Stomach (tissue), 9 donors: ENCODE measurements around the gene FAM221A. TPM values are rescaled to one million over a fixed set of nuclear protein-coding genes. Genes with fewer than 3 reads are reported as not detected.
"Not testable (repeated sequence)": the region's sequence is repeated elsewhere in the genome, so short reads cannot be mapped to it uniquely, and the experiment has no call there.

Source experiments
- DNase-seq, 2 donors: peaks; one replicate each; pipeline versions ENCODE4 v3.0.0 to v3.0.0-alpha.2; 2013 to 2019
- H3K27ac ChIP-seq, 5 donors: fragments of 200-600 bp in 4 of 5; sonication (generic) in 4 of 5; one replicate each; pipeline ENCODE4 v1.5.1; 2013 to 2019; ENCODE audit warnings: mild to moderate bottlenecking in 1 of 5, moderate library complexity in 1 of 5
- H3K27me3 ChIP-seq, 3 donors: fragments of 200-600 bp; sonication (generic); one replicate each; pipeline ENCODE4 v1.5.1; 2017 to 2019; ENCODE audit warnings: mixed run types in 1 of 3
- H3K36me3 ChIP-seq, 4 donors: fragments of 200-600 bp; sonication (generic); 1 replicate in 3 of 4; 2 replicates in 1 of 4; pipeline ENCODE4 v1.5.1; 2016 to 2019
- H3K4me1 ChIP-seq, 4 donors: fragments of 200-600 bp; sonication (generic); one replicate each; pipeline ENCODE4 v1.5.1; 2016 to 2019
- H3K4me3 ChIP-seq, 4 donors: fragments of 200-600 bp; sonication (generic) in 3 of 4; one replicate each; pipeline ENCODE4 v1.5.1; 2016 to 2019; ENCODE audit warnings: mild to moderate bottlenecking in 1 of 4
- H3K9me3 ChIP-seq, 4 donors: fragments of 200-600 bp; sonication (generic); one replicate each; pipeline ENCODE4 v1.5.1; 2016 to 2019
- CTCF ChIP-seq, 7 experiments: fragments of 450-650 bp in 4 of 7; fragments of 200-600 bp in 3 of 7; sonication (generic) in 3 of 7; IDR thresholded peaks; one replicate each; pipeline ENCODE4 v1.5.1; 2016 to 2019; ENCODE audit warnings: antibody characterized with exemption in 7 of 7, control low read depth in 2 of 7, mild to moderate bottlenecking in 1 of 7
- EP300 ChIP-seq: sonication (generic); formaldehyde crosslinking; IDR thresholded peaks from one replicate; pipeline ENCODE4 v1.6.1; 2017; ENCODE audit warnings: antibody characterized with exemption
- POLR2A ChIP-seq, 4 donors: fragments of 450-650 bp; IDR thresholded peaks; one replicate each; pipeline ENCODE4 v1.6.1; 2016; ENCODE audit warnings: antibody characterized with exemption in 4 of 4, control low read depth in 2 of 4, mild to moderate bottlenecking in 1 of 4, moderate library complexity in 1 of 4
- POLR2AphosphoS5 ChIP-seq, 3 donors: sonication (generic); formaldehyde crosslinking; IDR thresholded peaks; one replicate each; pipeline ENCODE4 v1.6.1; 2016; ENCODE audit warnings: antibody characterized with exemption in 3 of 3
- WGBS, 5 donors: extraction: QIAGEN DNeasy Blood & Tissue Kit in 3 of 5; methylation state at CpG; one replicate each; pipeline versions ENCODE4 v1.1.5 to v1.1.7; 2013 to 2018; 5-methylcytosine and 5-hydroxymethylcytosine counted together
- intact Hi-C: fragments of 100-400 bp; cut with DNase I; formaldehyde crosslinking; loops from one replicate; pipeline ENCODE4 v1.15.1; 2023; ENCODE audit warnings: low total_unique reads
- polyA plus RNA-seq, 3 donors: library from polyadenylated mRNA; stranded (reverse); fragments of 200-250 nt; gene quantifications; one replicate each; pipeline ENCODE4 v1.2.3, GENCODE V29; 2013
- total RNA-seq, 5 donors: library from RNA; depleted of rRNA; stranded (reverse); fragments of >200 nt; gene quantifications; one replicate each; pipeline versions ENCODE4 v1.1.0 to v1.2.3, GENCODE V29; 2014 to 2016
- donor health status: healthy with polysubstance abuse.
- donor health status: Bipolar disorder and iron deficiency.
- donor health status: healthy.

The FAM221A gene
- total and polyA plus RNA-seq, 8 donors: 10.6 to 79.9 (median 19.0) TPM

DNA sequence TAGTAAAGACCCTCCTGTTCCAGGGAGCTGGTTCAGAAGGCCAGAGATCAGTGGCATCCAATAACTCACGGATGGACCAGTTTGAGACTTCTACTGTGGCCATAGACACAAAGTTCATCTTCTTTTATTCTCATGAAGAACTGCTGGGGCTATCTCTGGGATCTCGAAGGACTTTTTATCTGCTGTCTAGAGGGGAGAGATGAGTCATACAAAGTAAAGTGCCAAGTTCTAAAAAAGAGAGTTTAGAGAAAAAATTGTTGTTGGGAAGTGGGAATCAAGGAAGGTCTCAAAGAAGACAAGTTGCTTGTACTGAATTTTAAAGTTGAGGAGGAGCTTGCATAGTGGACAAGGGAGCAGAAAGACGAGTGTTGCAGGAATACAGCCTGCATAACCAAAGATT lies 8.0 kb upstream of the FAM221A start:
- TF ChIP-seq EP300 (no peak), POLR2A (IDR thresholded peaks at IDR 0.05) (no peak), CTCF (IDR thresholded peaks at IDR 0.05) (no peak), POLR2AphosphoS5 (IDR thresholded peaks at IDR 0.05) (no peak)
- Histone ChIP-seq H3K27me3 (no peaks in the 10 kb centered on the region), H3K4me3 (no peak overlapping the region), H3K27ac (no peak overlapping the region), H3K4me1 (no peaks in the 10 kb centered on the region), H3K36me3 (no peaks in the 10 kb centered on the region), H3K9me3 (no peaks in the 10 kb centered on the region)
- 75 to 86% (median 81%) methylated on average over 3 of the region's 3 CpGs for WGBS, 5 donors
- no peak for DNase-seq
- intact Hi-C loops: no loop called here

GRCh38 chr7:23680414-23681405 lies 711 bp downstream of the FAM221A start:
- no peaks in the 10 kb centered on the region for H3K27me3 ChIP-seq
- peaks cover 9 to 52% (median 35%) of the 10 kb centered on the region in 4 donors for H3K4me1 ChIP-seq
- H3K36me3 ChIP-seq: no peaks in the 10 kb centered on the region
- H3K9me3 ChIP-seq: no peaks in the 10 kb centered on the region
- intact Hi-C loops: no loop called here
- peak; percentile 82 to 91 for DNase-seq
- peak overlapping the region; percentile 90 to 99 (median 96) for H3K27ac ChIP-seq
- H3K4me3 ChIP-seq: peak overlapping the region; percentile 57 to 92 (median 74)
- 4 to 9% (median 5%) methylated on average over 27 to 42 of the region's 42 CpGs for WGBS, 5 donors
- TF ChIP-seq POLR2AphosphoS5 (IDR thresholded peaks at IDR 0.05) (peak in 2 of 3 donors; percentile 88 to 93), CTCF (IDR thresholded peaks at IDR 0.05) (no peak), EP300 (no peak), POLR2A (IDR thresholded peaks at IDR 0.05) (peak in 2 of 4 donors; percentile 29 to 53)

GRCh38 chr7:23684041-23684440 lies 4.0 kb downstream of the FAM221A start:
- H3K9me3 ChIP-seq, intact Hi-C loops: not testable (repeated sequence)
- 27 to 59% (median 43%) methylated on average over 6 of the region's 6 CpGs for WGBS, 5 donors

DNA sequence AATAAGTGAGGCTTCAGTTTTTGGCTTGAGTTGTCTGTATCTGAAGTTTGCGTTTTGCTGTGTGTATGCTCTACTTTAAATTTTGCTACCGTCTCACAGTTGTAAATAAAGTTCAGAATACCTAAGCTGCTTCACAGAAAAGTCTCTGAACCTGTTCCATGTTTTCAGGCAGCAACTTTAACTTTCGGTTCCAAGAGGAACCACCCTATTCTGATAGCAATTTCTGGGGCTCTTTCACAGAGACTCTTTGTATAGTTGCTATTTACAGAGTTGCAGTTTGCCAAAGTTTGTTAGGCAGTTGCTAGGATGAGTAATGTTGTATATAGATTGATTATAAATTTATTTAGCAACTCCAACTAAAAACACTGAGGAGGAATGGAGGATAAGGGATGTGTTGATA lies 5.7 kb downstream of the FAM221A start:
- Histone ChIP-seq H3K27ac (peak overlapping the region; percentile 68 to 82 (median 76)), H3K4me3 (no peak overlapping the region), H3K4me1 (peaks cover 16 to 66% (median 43%) of the 10 kb centered on the region in 4 donors), H3K36me3 (peaks cover 2 to 28% (median 21%) of the 10 kb centered on the region in 4 donors), H3K9me3 (no peaks in the 10 kb centered on the region), H3K27me3 (no peaks in the 10 kb centered on the region)
- intact Hi-C loops: no loop called here
- 22 to 43% (median 26%) methylated on average over 3 of the region's 3 CpGs for WGBS, 5 donors
- TF ChIP-seq POLR2AphosphoS5 (IDR thresholded peaks at IDR 0.05) (peak in 1 of 3 donors; percentile 56), CTCF (IDR thresholded peaks at IDR 0.05) (no peak), EP300 (no peak), POLR2A (IDR thresholded peaks at IDR 0.05) (no peak)
- DNase-seq: peak in 1 of 2 donors; percentile 85

More at GRCh38 chr7:23684041-23684440, 4.0 kb downstream of the FAM221A start:
- Histone ChIP-seq H3K36me3 (peaks cover 0 to 12% (median 4%) of the 10 kb centered on the region in 4 donors), H3K4me1 (peaks cover 16 to 73% (median 47%) of the 10 kb centered on the region in 4 donors), H3K27ac (peak overlapping the region; percentile 8 to 82 (median 71))
- DNase-seq, H3K4me3 ChIP-seq, H3K27me3 ChIP-seq: not testable (repeated sequence)
